Measurements from ENCODE around the gene CHRND.

DNA sequence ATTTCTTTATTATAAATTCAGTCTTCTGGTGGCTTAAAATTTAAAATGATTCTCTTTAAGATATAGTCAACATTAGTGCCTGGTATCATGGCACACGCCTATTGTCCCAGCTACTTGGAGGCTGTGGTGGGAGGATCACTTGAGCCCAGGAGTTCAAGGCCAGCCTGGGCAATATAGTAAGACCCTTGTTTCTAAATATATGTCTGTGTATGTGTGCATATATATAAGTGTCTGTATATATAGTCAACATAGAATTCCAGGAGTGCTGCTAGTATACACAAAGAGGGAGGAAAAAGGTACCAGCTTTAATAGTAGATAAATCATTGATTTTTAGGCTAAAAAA lies 49.4 kb downstream of the CHRND start:
- TF ChIP-seq, protein P1, sequence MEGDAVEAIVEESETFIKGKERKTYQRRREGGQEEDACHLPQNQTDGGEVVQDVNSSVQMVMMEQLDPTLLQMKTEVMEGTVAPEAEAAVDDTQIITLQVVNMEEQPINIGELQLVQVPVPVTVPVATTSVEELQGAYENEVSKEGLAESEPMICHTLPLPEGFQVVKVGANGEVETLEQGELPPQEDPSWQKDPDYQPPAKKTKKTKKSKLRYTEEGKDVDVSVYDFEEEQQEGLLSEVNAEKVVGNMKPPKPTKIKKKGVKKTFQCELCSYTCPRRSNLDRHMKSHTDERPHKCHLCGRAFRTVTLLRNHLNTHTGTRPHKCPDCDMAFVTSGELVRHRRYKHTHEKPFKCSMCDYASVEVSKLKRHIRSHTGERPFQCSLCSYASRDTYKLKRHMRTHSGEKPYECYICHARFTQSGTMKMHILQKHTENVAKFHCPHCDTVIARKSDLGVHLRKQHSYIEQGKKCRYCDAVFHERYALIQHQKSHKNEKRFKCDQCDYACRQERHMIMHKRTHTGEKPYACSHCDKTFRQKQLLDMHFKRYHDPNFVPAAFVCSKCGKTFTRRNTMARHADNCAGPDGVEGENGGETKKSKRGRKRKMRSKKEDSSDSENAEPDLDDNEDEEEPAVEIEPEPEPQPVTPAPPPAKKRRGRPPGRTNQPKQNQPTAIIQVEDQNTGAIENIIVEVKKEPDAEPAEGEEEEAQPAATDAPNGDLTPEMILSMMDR (conservative IDR thresholded peaks at IDR 0.05) = no peak
- TF ChIP-seq ZFX (IDR thresholded peaks at IDR 0.05) = no peak
